Activated CD4-positive, alpha-beta memory T cell treated with anti-CD3 and anti-CD28 coated beads for 36 hours (primary cell): Measurements from ENCODE around the gene EXOC3L4. TPM values are rescaled to one million over a fixed set of nuclear protein-coding genes. Genes with fewer than 3 reads are reported as not detected.

Experiments used
- CTCF ChIA-PET: fragments of 350-600 bp; sonication (Branson Sonifier 250); formaldehyde crosslinking; loops from one replicate; lab custom pipeline; 2021; ENCODE audit warnings: antibody characterized with exemption, inconsistent platforms; lab: Charles Lee
- POLR2A ChIA-PET: fragments of 350-600 bp; sonication (Branson Sonifier 250); formaldehyde crosslinking; loops from one replicate; lab custom pipeline; 2021; ENCODE audit warnings: antibody characterized with exemption; lab: Charles Lee
- DNase-seq: peaks from one replicate; pipeline ENCODE4 v3.0.0-alpha.2; 2020
- H3K27ac Mint-ChIP-seq: one replicate; pipeline ENCODE4 v1.8.0; 2021; ENCODE audit warnings: mixed read lengths
- H3K27me3 Mint-ChIP-seq: one replicate; pipeline ENCODE4 v1.8.0; 2021; ENCODE audit warnings: mixed read lengths
- H3K36me3 Mint-ChIP-seq: one replicate; pipeline ENCODE4 v1.8.0; 2021; ENCODE audit warnings: mixed read lengths
- H3K4me1 Mint-ChIP-seq: one replicate; pipeline ENCODE4 v1.8.0; 2021; ENCODE audit warnings: low read depth, mixed read lengths
- H3K4me3 Mint-ChIP-seq: one replicate; pipeline ENCODE4 v1.8.0; 2021; ENCODE audit warnings: mild to moderate bottlenecking, mixed read lengths
- H3K9me3 Mint-ChIP-seq: one replicate; pipeline ENCODE4 v1.8.0; 2021; ENCODE audit warnings: mixed read lengths
- intact Hi-C: fragments of 100-400 bp; cut with micrococcal nuclease; formaldehyde crosslinking; loops from one replicate; pipeline ENCODE4 v1.15.1; 2023
- total RNA-seq, 2 experiments: library from RNA; stranded (reverse); gene quantifications; one replicate each; pipeline ENCODE4 v1.2.3, GENCODE V29; 2021

Gene EXOC3L4
- total RNA-seq, 2 experiments from 2014 or later = not detected

DNA sequence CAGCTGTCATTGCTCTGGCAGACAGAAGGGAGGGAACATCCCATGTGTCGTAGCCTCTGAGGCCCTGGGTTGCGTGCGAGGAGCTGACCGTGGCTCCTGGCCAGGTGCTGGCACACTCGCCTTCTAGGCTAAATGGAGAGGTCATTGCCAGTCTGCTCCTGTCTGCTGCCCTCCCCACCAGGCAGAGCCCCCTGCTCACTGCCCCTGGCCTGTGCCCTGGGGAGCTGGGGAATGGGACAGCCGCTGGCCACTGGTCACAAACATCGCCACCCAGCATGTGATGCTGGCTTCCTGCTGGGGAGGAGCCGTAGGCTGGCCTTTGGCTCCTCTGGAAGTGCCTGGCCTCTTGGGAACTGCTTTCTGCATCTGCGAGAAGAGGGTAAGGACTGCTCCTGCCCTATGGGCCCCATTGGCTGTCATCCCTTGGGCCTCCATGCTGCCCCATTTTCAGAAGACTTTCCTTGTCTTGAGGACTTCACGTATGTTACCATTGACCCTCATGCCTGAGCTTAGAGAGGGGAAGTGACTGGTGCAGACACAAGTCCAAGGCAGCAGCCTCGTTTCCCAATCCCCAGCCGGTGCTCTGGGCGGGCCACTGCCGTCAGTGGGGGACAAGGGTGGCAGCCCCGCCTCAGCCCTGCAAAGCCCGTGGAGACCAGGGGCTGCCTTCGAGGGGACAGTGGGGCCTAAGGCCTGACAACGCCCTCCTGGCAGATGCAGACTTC is 26.8 kb downstream of the EXOC3L4 start:
- intact Hi-C loops = no loop called here
- Mint-ChIP-seq H3K4me3 (no peak overlapping the region), H3K27ac (no peak overlapping the region), H3K27me3 (peaks cover 21% of the 10 kb centered on the region), H3K36me3 (no peaks in the 10 kb centered on the region), H3K4me1 (peaks cover 2% of the 10 kb centered on the region), H3K9me3 (no peaks in the 10 kb centered on the region)
- POLR2A ChIA-PET = no interaction called here
- DNase-seq = no peak
- CTCF ChIA-PET = interaction anchor here (0.9 to 2.3 kb wide), 2 partner anchors 16 to 20 kb away, joined by 3 to 8 read pairs; no protein-coding TSS in a partner anchor

DNA sequence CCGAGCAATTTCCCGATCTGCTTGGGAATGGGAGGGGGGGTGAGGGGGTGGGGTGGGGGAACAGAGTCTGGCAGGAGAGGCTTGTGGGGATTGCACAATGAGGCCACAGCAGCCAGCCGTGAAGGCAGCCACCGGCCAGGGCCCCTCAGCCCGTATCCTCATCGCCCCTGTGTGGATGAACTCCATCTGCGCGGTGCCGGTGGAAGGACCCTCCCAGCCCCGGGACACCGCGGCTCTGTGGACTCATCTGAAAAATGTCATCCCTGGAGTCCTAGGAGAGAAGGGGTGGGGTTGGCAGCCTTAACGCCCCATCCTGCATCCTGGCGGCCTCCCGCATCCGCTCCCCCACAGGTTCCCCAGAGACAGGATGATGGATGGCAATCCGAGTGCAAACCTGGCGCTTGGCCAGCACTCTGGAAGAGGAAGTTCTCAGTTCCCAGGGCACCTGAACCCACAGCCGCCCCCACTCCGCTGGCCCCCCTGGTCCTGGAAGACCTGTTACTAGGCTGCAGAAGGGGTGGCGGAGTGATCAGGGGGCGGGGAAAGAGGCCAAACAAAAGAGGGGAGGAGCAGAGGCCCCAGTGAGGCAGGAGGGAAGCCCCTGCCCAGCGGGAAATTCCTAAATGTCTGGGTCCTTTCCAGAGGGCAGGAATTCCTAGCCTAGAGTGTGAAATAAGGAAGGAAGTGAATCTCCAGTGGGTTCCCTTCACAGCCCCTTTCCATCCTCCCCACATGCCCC is 27.5 kb downstream of the EXOC3L4 start:
- intact Hi-C loops = no loop called here
- DNase-seq = no peak
- no peak overlapping the region for H3K4me3 Mint-ChIP-seq
- no peak overlapping the region for H3K27ac Mint-ChIP-seq
- peaks cover 21% of the 10 kb centered on the region for H3K27me3 Mint-ChIP-seq
- ChIA-PET CTCF (no interaction called here), POLR2A (no interaction called here)
- no peaks in the 10 kb centered on the region for H3K36me3 Mint-ChIP-seq
- peaks cover 2% of the 10 kb centered on the region for H3K4me1 Mint-ChIP-seq
- no peaks in the 10 kb centered on the region for H3K9me3 Mint-ChIP-seq

DNA sequence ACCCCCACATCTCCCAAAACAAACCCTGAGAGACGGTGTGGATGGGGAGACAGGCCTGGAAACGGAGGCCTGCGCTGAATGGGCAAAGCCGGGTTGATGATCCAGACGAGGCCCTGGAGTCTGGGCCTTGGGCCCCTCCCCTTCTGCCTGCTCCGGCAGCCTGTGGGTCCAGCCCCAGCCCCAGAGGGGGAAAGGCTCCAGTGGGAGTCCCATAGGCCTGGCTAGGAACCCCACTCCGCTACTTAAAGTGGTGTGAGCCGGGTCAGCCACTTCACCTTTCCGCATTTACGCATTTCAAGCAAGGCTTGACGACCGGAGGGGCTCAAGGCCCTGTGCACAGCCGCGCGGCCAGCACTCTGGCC is 28.0 kb downstream of the EXOC3L4 start:
- ChIA-PET CTCF (no interaction called here), POLR2A (no interaction called here)
- peaks cover 21% of the 10 kb centered on the region for H3K27me3 Mint-ChIP-seq
- no peak overlapping the region for H3K27ac Mint-ChIP-seq
- H3K4me3 Mint-ChIP-seq = no peak overlapping the region
- H3K4me1 Mint-ChIP-seq = peaks cover 2% of the 10 kb centered on the region
- intact Hi-C loops = no loop called here
- H3K36me3 Mint-ChIP-seq = no peaks in the 10 kb centered on the region
- no peaks in the 10 kb centered on the region for H3K9me3 Mint-ChIP-seq
- no peak for DNase-seq

DNA sequence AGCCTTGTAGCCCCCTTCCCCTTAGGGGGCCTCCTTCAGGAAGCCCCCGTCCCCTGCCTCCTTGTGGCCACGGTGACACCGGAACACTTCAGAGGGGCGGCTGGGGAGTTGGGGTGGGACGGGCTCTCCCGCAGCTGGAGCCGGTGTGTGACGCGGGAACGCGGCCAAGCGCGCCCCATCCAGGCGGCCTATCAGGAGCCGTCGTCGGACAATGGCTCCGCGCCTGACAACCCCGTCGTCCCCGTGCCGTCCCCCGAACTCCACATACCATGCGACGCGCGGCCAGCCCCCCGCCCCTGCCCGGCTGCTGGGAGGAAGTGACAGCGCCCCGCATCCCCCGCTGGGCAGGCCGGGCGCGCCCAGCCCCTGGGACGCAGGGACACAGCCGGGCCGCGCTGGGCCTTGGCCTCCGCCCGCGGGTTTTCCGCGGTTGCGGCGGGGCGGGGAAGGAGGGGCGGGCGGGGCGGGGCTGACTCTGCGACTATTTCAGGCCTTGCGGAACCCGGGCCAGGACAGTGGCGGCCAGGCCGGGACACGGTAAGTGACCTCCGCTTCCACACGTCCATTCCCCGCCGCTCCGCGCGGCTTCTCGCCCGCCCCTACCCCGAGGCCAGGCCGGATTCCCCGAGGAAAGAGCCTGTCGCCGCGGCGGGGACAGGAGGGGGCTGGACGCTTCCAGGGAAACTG is 28.6 kb downstream of the EXOC3L4 start, which contains the start of gene TNFAIP2:
Gene TNFAIP2, plus strand, starts transcription at position 515 of the 687 bp plus-strand sequence. CDS start 2,997 bp downstream, outside the sequence.
- Mint-ChIP-seq H3K4me1 (peaks cover 2% of the 10 kb centered on the region), H3K27ac (no peak within 1 kb of the TSS), H3K4me3 (no peak within 1 kb of the TSS), H3K9me3 (no peaks in the 10 kb centered on the region), H3K27me3 (peaks cover 21% of the 10 kb centered on the region), H3K36me3 (no peaks in the 10 kb centered on the region)
- DNase-seq = no peak
- ChIA-PET CTCF (interaction anchor here (1.0 kb wide), 1 partner anchor 429 kb away, joined by 3 read pairs; no protein-coding TSS in a partner anchor), POLR2A (no interaction called here)
- intact Hi-C loops = no loop called here

DNA sequence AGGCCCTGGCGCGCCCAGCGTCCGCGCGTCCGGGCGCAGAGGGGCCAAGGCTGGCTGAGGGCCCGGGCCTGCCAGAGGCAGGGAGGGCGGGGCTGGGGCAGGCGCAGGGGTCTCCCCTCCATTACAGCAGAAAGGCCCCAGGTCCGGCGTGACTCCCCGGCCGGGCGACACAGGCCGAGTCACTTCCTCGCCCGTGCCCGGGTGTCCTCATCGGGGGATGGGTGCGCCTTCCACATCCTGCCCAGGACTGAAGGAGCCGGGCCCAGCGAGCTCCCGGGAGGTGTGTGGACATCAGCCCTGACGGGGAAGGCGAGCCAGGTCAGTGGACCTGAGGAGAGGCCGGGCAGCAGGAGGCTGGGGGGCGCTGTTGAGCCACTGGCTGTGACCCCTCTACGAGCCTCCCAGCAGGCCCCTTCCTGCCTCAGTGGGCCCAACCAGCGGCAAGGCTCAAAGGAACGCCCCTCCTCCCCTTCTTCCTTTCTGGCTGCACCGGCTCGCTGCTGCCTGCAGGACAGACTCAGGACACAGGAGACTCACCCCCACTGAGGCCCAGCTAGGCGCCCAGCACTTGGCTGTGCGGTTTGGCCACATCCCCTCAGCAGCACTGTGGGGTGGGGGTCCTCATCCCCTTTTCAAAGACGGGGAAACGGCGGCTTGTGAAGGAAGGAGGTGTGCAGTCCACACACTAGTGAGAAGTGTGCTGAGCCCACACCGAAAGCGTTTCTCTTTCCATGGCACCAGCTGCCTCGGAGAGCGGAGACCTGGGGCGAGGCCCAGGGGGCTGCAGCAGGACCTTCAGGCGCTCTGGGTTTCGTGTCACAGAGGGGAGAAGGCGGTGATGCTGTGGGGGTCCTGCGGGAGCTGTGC is 29.3 kb downstream of the EXOC3L4 start:
- no peak overlapping the region for H3K27ac Mint-ChIP-seq
- H3K4me3 Mint-ChIP-seq = no peak overlapping the region
- no peaks in the 10 kb centered on the region for H3K36me3 Mint-ChIP-seq
- H3K27me3 Mint-ChIP-seq = peaks cover 21% of the 10 kb centered on the region
- intact Hi-C loops = no loop called here
- DNase-seq = no peak
- H3K9me3 Mint-ChIP-seq = no peaks in the 10 kb centered on the region
- peaks cover 2% of the 10 kb centered on the region for H3K4me1 Mint-ChIP-seq
- ChIA-PET POLR2A (no interaction called here), CTCF (interaction anchor here (1.0 kb wide), 1 partner anchor 430 kb away, joined by 3 read pairs; no protein-coding TSS in a partner anchor)

DNA sequence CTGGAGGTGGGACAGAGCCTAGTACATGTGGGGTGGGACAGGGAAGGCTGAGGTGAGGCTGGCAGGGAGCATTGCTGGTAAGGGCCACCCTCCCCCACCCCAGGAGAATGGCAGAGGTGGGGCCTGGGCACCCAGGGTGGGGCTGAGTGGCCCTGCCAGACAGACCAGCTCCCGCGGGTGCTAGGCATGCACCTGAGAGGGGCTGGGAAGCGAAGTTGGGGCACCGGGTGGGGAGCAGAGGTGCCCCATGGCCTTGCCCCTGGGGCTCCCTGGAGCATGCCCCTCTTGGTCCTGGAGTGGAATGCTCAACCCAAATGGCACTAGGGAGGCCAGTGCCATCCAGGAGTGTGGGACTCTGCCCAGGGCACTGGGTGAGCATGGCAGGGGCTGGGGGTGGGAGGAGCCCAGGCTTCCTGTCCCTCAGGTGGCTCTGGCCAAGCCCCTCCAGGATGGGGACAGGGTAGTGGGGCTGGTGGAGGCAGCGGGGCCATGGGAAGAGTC is 30.0 kb downstream of the EXOC3L4 start:
- intact Hi-C loops = no loop called here
- no peak for DNase-seq
- H3K27ac Mint-ChIP-seq = no peak overlapping the region
- H3K4me1 Mint-ChIP-seq = peaks cover 2% of the 10 kb centered on the region
- H3K4me3 Mint-ChIP-seq = no peak overlapping the region
- POLR2A ChIA-PET = no interaction called here
- peaks cover 26% of the 10 kb centered on the region for H3K27me3 Mint-ChIP-seq
- H3K9me3 Mint-ChIP-seq = no peaks in the 10 kb centered on the region
- H3K36me3 Mint-ChIP-seq = no peaks in the 10 kb centered on the region
- CTCF ChIA-PET = no interaction called here

DNA sequence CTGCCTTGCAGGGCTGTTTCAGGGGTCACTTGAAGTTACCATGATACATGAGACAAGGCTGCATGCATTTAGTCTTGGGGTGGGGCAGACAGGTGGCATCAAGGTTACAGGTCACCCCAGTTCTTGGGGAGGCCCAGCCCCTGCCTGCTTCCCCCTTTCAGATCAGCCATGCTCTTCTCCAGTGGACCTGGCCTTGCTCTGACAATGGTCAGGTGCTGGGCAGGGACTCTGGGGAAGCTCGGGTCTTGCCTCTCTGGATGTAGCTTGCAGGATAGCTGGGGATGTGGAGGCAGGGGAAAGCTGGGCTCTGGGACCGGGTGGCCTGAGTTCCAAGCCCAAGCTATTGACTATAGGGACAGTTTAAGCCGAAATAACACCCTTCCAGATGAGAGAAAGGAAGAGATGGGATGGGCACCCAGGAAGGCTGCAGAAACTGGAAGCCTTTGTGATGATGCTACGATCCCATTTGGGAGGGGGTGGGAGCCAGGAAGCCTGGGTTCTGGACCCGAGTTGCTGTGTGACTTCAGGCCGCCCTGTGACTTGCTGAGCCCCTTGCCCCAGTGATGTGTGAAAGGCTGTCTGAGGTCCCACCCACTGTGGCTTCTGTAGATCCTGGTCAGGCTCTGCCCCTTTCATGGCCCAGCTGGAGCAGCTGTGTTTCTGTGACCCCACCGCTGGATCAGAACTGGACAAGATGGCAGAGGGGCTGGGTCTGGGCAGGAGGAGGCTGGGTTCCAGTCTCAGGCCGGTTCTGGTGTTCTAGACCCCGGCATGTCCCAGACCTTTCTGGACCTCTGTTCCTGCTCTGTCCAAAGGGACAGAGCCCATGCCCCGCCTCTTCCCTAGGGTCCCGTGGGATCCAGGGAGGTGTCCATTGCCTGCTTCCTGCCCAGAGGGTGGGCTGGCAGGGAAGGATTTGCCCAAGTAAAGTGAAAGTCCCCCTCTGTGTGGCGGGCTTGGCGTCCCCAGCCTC is 30.9 kb downstream of the EXOC3L4 start:
- H3K4me1 Mint-ChIP-seq = peaks cover 2% of the 10 kb centered on the region
- H3K27me3 Mint-ChIP-seq = peaks cover 21% of the 10 kb centered on the region
- no peaks in the 10 kb centered on the region for H3K36me3 Mint-ChIP-seq
- no peaks in the 10 kb centered on the region for H3K9me3 Mint-ChIP-seq
- CTCF ChIA-PET = interaction anchor here (0.6 kb wide), 1 partner anchor 657 kb away, joined by 3 read pairs; no protein-coding TSS in a partner anchor
- DNase-seq = no peak
- no peak overlapping the region for H3K4me3 Mint-ChIP-seq
- intact Hi-C loops = no loop called here
- POLR2A ChIA-PET = no interaction called here
- H3K27ac Mint-ChIP-seq = no peak overlapping the region

DNA sequence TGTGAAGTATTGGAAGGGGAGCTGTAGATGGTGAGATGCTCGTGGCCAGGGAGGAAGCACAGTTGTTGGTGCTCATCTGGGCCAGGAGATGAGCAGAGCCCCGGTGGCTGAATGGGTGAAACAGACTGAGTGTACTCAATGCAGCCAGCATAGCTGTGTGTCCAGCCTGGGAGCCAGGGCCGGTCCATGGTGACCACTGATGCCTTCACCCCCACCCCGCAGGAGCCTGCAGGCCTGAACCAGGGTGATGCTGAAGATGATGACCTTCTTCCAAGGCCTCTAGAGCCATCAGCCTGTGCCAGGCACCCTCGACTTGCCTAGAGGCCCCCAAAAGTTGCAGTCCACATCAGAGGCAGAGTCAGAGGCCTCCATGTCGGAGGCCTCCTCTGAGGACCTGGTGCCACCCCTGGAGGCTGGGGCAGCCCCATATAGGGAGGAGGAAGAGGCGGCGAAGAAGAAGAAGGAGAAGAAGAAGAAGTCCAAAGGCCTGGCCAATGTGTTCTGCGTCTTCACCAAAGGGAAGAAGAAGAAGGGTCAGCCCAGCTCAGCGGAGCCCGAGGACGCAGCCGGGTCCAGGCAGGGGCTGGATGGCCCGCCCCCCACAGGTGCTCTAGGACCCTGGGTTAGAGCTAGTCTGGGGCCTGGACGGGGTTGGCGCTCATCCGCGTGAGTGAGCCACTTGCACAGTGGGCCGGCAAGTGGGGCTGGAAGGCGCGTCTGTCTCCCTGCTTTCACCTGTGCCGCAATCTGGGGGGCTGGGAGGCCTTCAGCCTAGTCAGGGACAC is 31.8 kb downstream of the EXOC3L4 start:
- H3K9me3 Mint-ChIP-seq = no peaks in the 10 kb centered on the region
- H3K4me1 Mint-ChIP-seq = peaks cover 2% of the 10 kb centered on the region
- ChIA-PET POLR2A (no interaction called here), CTCF (interaction anchor here (0.7 kb wide), 1 partner anchor 22 kb away, joined by 4 read pairs; no protein-coding TSS in a partner anchor)
- intact Hi-C loops = no loop called here
- DNase-seq = no peak
- H3K27ac Mint-ChIP-seq = no peak overlapping the region
- no peaks in the 10 kb centered on the region for H3K36me3 Mint-ChIP-seq
- H3K27me3 Mint-ChIP-seq = peaks cover 19% of the 10 kb centered on the region
- H3K4me3 Mint-ChIP-seq = no peak overlapping the region

DNA sequence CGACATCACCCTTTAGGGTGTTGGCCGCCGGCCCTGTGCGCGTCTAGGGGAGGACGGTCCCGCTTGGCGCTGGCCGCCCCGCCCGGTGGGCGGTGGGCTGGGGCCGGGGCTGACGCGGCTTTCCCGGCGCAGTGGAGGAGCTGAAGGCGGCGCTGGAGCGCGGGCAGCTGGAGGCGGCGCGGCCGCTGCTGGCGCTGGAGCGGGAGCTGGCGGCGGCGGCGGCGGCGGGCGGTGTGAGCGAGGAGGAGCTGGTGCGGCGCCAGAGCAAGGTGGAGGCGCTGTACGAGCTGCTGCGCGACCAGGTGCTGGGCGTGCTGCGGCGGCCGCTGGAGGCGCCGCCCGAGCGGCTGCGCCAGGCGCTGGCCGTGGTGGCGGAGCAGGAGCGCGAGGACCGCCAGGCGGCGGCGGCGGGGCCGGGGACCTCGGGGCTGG is 32.4 kb downstream of the EXOC3L4 start:
- H3K36me3 Mint-ChIP-seq = no peaks in the 10 kb centered on the region
- ChIA-PET POLR2A (no interaction called here), CTCF (interaction anchor here (0.7 kb wide), 1 partner anchor 22 kb away, joined by 4 read pairs; no protein-coding TSS in a partner anchor)
- intact Hi-C loops = no loop called here
- H3K27ac Mint-ChIP-seq = no peak overlapping the region
- DNase-seq = no peak
- H3K4me3 Mint-ChIP-seq = no peak overlapping the region
- peaks cover 2% of the 10 kb centered on the region for H3K4me1 Mint-ChIP-seq
- H3K27me3 Mint-ChIP-seq = peaks cover 15% of the 10 kb centered on the region
- no peaks in the 10 kb centered on the region for H3K9me3 Mint-ChIP-seq

DNA sequence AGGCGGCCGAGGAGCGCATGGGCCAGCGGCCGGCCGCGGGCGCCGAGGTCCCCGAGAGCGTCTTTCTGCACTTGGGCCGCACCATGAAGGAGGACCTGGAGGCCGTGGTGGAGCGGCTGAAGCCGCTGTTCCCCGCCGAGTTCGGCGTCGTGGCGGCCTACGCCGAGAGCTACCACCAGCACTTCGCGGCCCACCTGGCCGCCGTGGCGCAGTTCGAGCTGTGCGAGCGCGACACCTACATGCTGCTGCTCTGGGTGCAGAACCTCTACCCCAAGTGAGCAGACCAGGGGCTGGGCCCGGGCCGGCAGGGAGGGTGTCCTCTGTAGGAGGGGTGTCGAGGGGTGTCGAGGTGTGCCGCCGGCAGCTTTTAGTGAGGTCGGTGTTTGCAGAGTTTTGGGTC is 32.8 kb downstream of the EXOC3L4 start:
- ChIA-PET POLR2A (no interaction called here), CTCF (interaction anchor here (0.7 kb wide), 1 partner anchor 23 kb away, joined by 4 read pairs; no protein-coding TSS in a partner anchor)
- H3K4me3 Mint-ChIP-seq = no peak overlapping the region
- intact Hi-C loops = no loop called here
- H3K9me3 Mint-ChIP-seq = no peaks in the 10 kb centered on the region
- DNase-seq = no peak
- H3K4me1 Mint-ChIP-seq = peaks cover 2% of the 10 kb centered on the region
- H3K36me3 Mint-ChIP-seq = no peaks in the 10 kb centered on the region
- peaks cover 11% of the 10 kb centered on the region for H3K27me3 Mint-ChIP-seq
- no peak overlapping the region for H3K27ac Mint-ChIP-seq
